DND-41 (cell line): ENCODE results near the gene ADM.

Source experiments
- ATAC-seq: fragments of 200-7000 bp; cut with Tn5 transposase; 3 replicates; pipeline ENCODE4 v1.9.1; 2021; ENCODE audit warnings: low read depth; ENCODE audit not compliant: insufficient read depth
- DNase-seq: peaks from one replicate; pipeline ENCODE4 v3.0.0-alpha.2; 2020
- H2AFZ ChIP-seq: 2 replicates; pipeline ENCODE4 v1.6.0; 2012; ENCODE audit warnings: low read depth, low read length
- H3K27ac ChIP-seq: 2 replicates; pipeline ENCODE4 v1.5.1; 2012; ENCODE audit warnings: low read length, inconsistent platforms
- H3K27me3 ChIP-seq: fragments of 200-600 bp; sonication (generic); 2 replicates; pipeline ENCODE4 v1.6.0; 2012; ENCODE audit warnings: low read length, mild to moderate bottlenecking, inconsistent platforms; ENCODE audit not compliant: insufficient read depth, poor library complexity
- H3K36me3 ChIP-seq: 2 replicates; pipeline ENCODE4 v1.5.1; 2012; ENCODE audit warnings: low read length, inconsistent platforms; ENCODE audit not compliant: insufficient read depth
- H3K4me1 ChIP-seq: 2 replicates; pipeline ENCODE4 v1.5.1; 2012; ENCODE audit warnings: mild to moderate bottlenecking, low read length; ENCODE audit not compliant: insufficient read depth
- H3K4me2 ChIP-seq: 2 replicates; pipeline ENCODE4 v1.6.0; 2012; ENCODE audit warnings: mild to moderate bottlenecking, moderate library complexity, low read length, inconsistent platforms; ENCODE audit not compliant: insufficient read depth
- H3K4me3 ChIP-seq, 2 experiments: fragments of 200-600 bp in 1 of 2; shearing (Covaris generic) in 1 of 2; 2 replicates each; pipeline ENCODE4 v1.5.1; 2012 to 2016; ENCODE audit warnings: inconsistent platforms in 2 of 2, low read length in 2 of 2, mild to moderate bottlenecking in 2 of 2, low read depth in 1 of 2, moderate library complexity in 1 of 2
- H3K79me2 ChIP-seq: 2 replicates; pipeline ENCODE4 v1.6.0; 2012; ENCODE audit warnings: low read length, inconsistent platforms; ENCODE audit not compliant: insufficient read depth
- H3K9ac ChIP-seq: 2 replicates; pipeline ENCODE4 v1.6.0; 2012; ENCODE audit warnings: low read depth, mild to moderate bottlenecking, inconsistent platforms, low read length, moderate library complexity
- H3K9me3 ChIP-seq: 2 replicates; pipeline ENCODE4 v1.5.1; 2012; ENCODE audit warnings: low read length, moderate library complexity, mild to moderate bottlenecking, inconsistent platforms; ENCODE audit not compliant: insufficient read depth, severe bottlenecking
- H4K20me1 ChIP-seq: 2 replicates; pipeline ENCODE4 v1.6.0; 2012; ENCODE audit warnings: low read length; ENCODE audit not compliant: insufficient read depth
- CTCF ChIP-seq: IDR thresholded peaks from 2 replicates; pipeline ENCODE4 v1.5.1; 2012; ENCODE audit warnings: borderline replicate concordance, low read length, moderate library complexity, mild to moderate bottlenecking; ENCODE audit not compliant: poor library complexity, severe bottlenecking; ENCODE audit errors: extremely low read depth
- EZH2 ChIP-seq: IDR thresholded peaks from 3 replicates; pipeline ENCODE4 v1.6.1; 2012; ENCODE audit warnings: borderline replicate concordance, low read depth, mild to moderate bottlenecking, moderate library complexity, low read length, inconsistent platforms; ENCODE audit not compliant: severe bottlenecking

ADM gene

GRCh38 chr11:10307400-10308200 lies 2.7 kb downstream of the ADM start:
- Histone ChIP-seq H3K27me3 (peaks cover 44% of the 10 kb centered on the region), H3K27ac (peak overlapping the region; percentile 67), H3K4me2 (peak overlapping the region; percentile 88), H3K79me2 (no peaks in the 10 kb centered on the region), H3K4me3 (peak overlapping the region; percentile 1 to 54; a peak in 3 of 4 replicates), H2AFZ (peak overlapping the region; percentile 78), H3K4me1 (peaks cover 79% of the 10 kb centered on the region), H4K20me1 (peaks cover 5% of the 10 kb centered on the region), H3K36me3 (peaks cover 3% of the 10 kb centered on the region; the same call in 1 of the 2 replicates), H3K9me3 (no peaks in the 10 kb centered on the region), H3K9ac (peak overlapping the region; percentile 55)
- DNase-seq = peak; percentile 81
- TF ChIP-seq EZH2 (no peak), CTCF (peak; percentile 97)
- peak; percentile 79 for ATAC-seq

DNA sequence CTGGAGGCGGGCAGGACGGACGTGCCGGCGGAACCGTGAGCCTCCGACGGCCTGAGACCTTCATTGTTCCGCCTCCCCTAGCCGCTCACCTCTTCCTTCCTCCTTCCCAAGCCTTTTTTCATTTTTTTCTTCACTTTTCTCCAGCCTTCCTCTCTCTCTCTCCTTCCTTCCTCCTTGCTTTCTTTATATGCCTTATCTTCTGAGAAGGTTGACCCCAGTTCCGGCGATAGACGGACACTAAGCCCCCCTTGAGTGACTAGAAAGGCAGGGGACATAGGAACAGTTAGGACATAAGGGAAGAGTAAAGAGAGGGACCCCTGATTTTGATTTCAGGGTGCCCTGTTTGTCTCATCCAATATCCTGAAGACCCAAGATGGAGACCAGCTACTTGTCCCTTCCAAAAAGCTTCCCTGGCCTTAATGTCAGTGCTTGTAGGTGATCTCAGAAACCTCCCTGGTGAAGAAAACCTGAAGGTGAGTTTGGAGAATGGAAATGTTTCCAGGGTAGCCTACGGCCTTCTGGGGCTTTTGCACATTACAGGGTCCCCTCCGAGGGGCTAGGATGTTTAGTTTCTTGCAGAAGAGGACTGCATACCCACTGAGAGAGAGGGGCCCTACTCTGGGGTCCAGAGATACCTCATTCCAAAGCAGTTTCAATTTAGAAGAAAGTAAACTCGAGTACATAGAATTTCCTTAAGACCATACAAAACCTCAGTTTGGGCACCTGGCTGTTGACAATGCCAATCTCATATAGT lies 3.5 kb downstream of the ADM start:
- no peak for TF ChIP-seq CTCF
- DNase-seq (no peak), ATAC-seq (no peak)
- no peaks in the 10 kb centered on the region for H3K79me2 ChIP-seq
- H3K36me3 ChIP-seq = peaks cover 3% of the 10 kb centered on the region; the same call in 1 of the 2 replicates
- H3K9me3 ChIP-seq = no peaks in the 10 kb centered on the region
- peak overlapping the region; percentile 67 for H3K27ac ChIP-seq
- H3K27me3 ChIP-seq = peaks cover 36% of the 10 kb centered on the region
- peak overlapping the region; percentile 88 for H3K4me2 ChIP-seq
- H4K20me1 ChIP-seq = peaks cover 5% of the 10 kb centered on the region
- H3K4me1 ChIP-seq = peaks cover 72% of the 10 kb centered on the region
- H3K9ac ChIP-seq = peak overlapping the region; percentile 55
- peak overlapping the region in 1 of 2 experiments; percentile 54; a peak in 3 of 4 replicates for H3K4me3 ChIP-seq
- H2AFZ ChIP-seq = peak overlapping the region; percentile 78

DNA sequence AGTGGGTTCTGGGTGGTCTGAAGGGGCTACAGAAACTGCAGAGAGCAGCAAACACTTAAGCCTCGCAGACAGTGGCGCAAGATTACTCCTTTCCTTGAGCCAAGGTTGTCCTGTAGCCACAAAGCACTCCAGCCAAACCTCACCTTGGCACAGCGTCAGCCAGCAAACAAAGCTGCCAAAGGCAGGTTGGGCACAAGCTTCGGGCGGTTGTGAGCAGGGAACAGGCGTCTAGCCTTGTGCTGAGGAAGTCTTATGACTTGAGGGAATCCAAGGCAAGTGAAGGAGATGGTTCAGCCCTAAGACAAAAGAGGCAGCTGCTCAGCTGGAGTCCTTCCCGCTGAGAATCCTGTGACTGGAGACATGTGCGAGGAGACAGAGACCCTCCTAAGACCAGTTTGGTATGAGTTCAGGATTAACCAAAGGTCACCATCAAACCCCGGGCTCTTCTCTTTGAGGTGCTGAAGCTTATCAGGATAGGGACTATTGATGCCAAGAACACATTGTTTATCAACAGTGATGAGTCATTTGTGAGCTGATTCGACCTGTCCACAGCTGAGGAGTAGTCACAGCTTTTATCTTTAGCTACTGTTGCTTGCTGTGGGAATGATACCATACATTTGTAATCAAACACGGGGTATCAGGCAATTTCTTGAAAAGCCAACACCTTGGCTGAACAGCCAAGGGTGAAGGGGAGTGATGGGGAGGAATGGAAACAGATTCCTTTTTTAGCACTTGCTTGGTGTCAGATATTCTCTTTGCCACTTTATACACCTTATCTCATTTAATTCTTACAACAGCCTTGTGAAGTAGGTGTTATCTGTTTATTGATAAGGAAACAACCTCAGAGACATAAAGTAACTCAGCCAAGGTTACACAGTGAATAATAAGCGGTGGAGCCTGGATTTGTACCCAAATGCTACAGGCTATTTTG lies 4.6 kb downstream of the ADM start:
- peak overlapping the region; percentile 55; the same call in 1 of the 2 replicates for H3K9ac ChIP-seq
- H3K4me3 ChIP-seq = peak overlapping the region in 1 of 2 experiments; percentile 17; a peak in 1 of 4 replicates
- peaks cover 5% of the 10 kb centered on the region for H4K20me1 ChIP-seq
- ATAC-seq (no peak), DNase-seq (no peak)
- no peak overlapping the region; the same call in 1 of the 2 replicates for H3K27ac ChIP-seq
- H3K4me2 ChIP-seq = peak overlapping the region; percentile 88; the same call in 1 of the 2 replicates
- H3K9me3 ChIP-seq = no peaks in the 10 kb centered on the region
- no peak overlapping the region for H2AFZ ChIP-seq
- peaks cover 3% of the 10 kb centered on the region; the same call in 1 of the 2 replicates for H3K36me3 ChIP-seq
- no peaks in the 10 kb centered on the region for H3K79me2 ChIP-seq
- TF ChIP-seq EZH2 = no peak
- no peak for TF ChIP-seq CTCF
- H3K4me1 ChIP-seq = peaks cover 61% of the 10 kb centered on the region
- H3K27me3 ChIP-seq = peaks cover 27% of the 10 kb centered on the region
